ENCODE measurements around the gene TLN1.
A peak's percentile ranks its signal among the peaks of the same experiment; 100 is the strongest.

The TLN1 gene

GRCh38 chr9:35732185-35732799 is at the start of gene TLN1, which contains the start of gene CREB3:
TLN1 (minus strand) TSS chr9:35732195; CDS start chr9:35725694, 6,501 bp downstream.
CREB3 (plus strand) TSS chr9:35732666; CDS start chr9:35732773, 107 bp downstream.
- DNase-seq (ENCODE audit: low spot score), result peak; percentile 98

GRCh38 chr9:35781066-35781465 is 49.1 kb upstream of the TLN1 start:
- no peak for DNase-seq (ENCODE audit: low spot score)

GRCh38 chr9:35778496-35778895 is 46.5 kb upstream of the TLN1 start:
- no peak for DNase-seq (ENCODE audit: low spot score)

GRCh38 chr9:35776018-35776417 is 44.0 kb upstream of the TLN1 start:
- DNase-seq (ENCODE audit: low spot score), result no peak

- peak; percentile 73 for DNase-seq (ENCODE audit: low spot score)
Measured at GRCh38 chr9:35774907-35775635, 43.1 kb upstream of the TLN1 start.

GRCh38 chr9:35771943-35772342 is 39.9 kb upstream of the TLN1 start:
- no peak for DNase-seq (ENCODE audit: low spot score)

- DNase-seq (ENCODE audit: low spot score), result peak; percentile 58
Measured at GRCh38 chr9:35771534-35771933, 39.5 kb upstream of the TLN1 start.

GRCh38 chr9:35771075-35771433 is 39.1 kb upstream of the TLN1 start:
- DNase-seq (ENCODE audit: low spot score), result peak; percentile 97

- DNase-seq (ENCODE audit: low spot score), result no peak
Measured at GRCh38 chr9:35769763-35770162, 37.8 kb upstream of the TLN1 start.

- DNase-seq (ENCODE audit: low spot score), result no peak
Measured at GRCh38 chr9:35767458-35767857, 35.5 kb upstream of the TLN1 start.

- DNase-seq (ENCODE audit: low spot score), result no peak
Measured at GRCh38 chr9:35766997-35767396, 35.0 kb upstream of the TLN1 start.

GRCh38 chr9:35763803-35764202 is 31.8 kb upstream of the TLN1 start:
- DNase-seq (ENCODE audit: low spot score), result no peak

GRCh38 chr9:35763181-35763580 is 31.2 kb upstream of the TLN1 start:
- DNase-seq (ENCODE audit: low spot score), result no peak

- DNase-seq (ENCODE audit: low spot score), result no peak
Measured at GRCh38 chr9:35760651-35761050, 28.7 kb upstream of the TLN1 start.

GRCh38 chr9:35759795-35760194 is 27.8 kb upstream of the TLN1 start:
- no peak for DNase-seq (ENCODE audit: low spot score)

GRCh38 chr9:35758475-35759050 is 26.6 kb upstream of the TLN1 start:
- no peak for DNase-seq (ENCODE audit: low spot score)

- DNase-seq (ENCODE audit: low spot score), result no peak
Measured at GRCh38 chr9:35757892-35758275, 25.9 kb upstream of the TLN1 start.

GRCh38 chr9:35757226-35757891 is 25.4 kb upstream of the TLN1 start:
- DNase-seq (ENCODE audit: low spot score), result peak; percentile 79

- DNase-seq (ENCODE audit: low spot score), result peak; percentile 69
Measured at GRCh38 chr9:35756275-35757225, 24.6 kb upstream of the TLN1 start.

GRCh38 chr9:35755071-35755470 is 23.1 kb upstream of the TLN1 start:
- no peak for DNase-seq (ENCODE audit: low spot score)

GRCh38 chr9:35754264-35754663 is 22.3 kb upstream of the TLN1 start, which contains the start of gene MSMP:
MSMP (minus strand) TSS chr9:35754276; CDS start chr9:35754129, 147 bp downstream.
- no peak for DNase-seq (ENCODE audit: low spot score)

- DNase-seq (ENCODE audit: low spot score), result no peak
Measured at GRCh38 chr9:35753466-35753865, 21.5 kb upstream of the TLN1 start.

Measured in cerebellar cortex (tissue), 1 donor.